ENCODE data around the gene PLXNA4.

- TF ChIP-seq ELF4 (IDR thresholded peaks at IDR 0.05), result no peak
- no peak for TF ChIP-seq FOXK2 (IDR thresholded peaks at IDR 0.05)
- no peak for TF ChIP-seq FOXA1 (IDR thresholded peaks at IDR 0.05)
- no peak for TF ChIP-seq BHLHE40 (IDR thresholded peaks at IDR 0.05; ENCODE audit: borderline replicate concordance)
- TF ChIP-seq ARNT (IDR thresholded peaks at IDR 0.05), result no peak
- no peak for TF ChIP-seq SUZ12 (IDR thresholded peaks at IDR 0.05)
- TF ChIP-seq L3MBTL2 (conservative IDR thresholded peaks at IDR 0.05), result no peak
- TF ChIP-seq TARDBP (IDR thresholded peaks at IDR 0.05), result no peak
- no peak for TF ChIP-seq ZNF384 (IDR thresholded peaks at IDR 0.05)
- no peak for TF ChIP-seq FOXM1 (IDR thresholded peaks at IDR 0.05; ENCODE audit: borderline replicate concordance)
- TF ChIP-seq SP1 (IDR thresholded peaks at IDR 0.05), result no peak
- no peak for TF ChIP-seq LEF1 (IDR thresholded peaks at IDR 0.05; ENCODE audit: borderline replicate concordance)
Observed at GRCh38 chr7:132243051-132243450, 333.2 kb downstream of the PLXNA4 start.
